ENCODE measurements around the gene NEGR1. TPM values are rescaled to one million over a fixed set of nuclear protein-coding genes. Genes with fewer than 3 reads are reported as not detected.

NEGR1 gene
- total RNA-seq, 1 experiment from 2014 or later: 2.9 TPM

- TF ChIP-seq IRF2 (CRISPR knock-in tag; IDR thresholded peaks at IDR 0.05; ENCODE audit: borderline replicate concordance, low read depth) (no peak), TP53 (CRISPR knock-in tag; IDR thresholded peaks at IDR 0.05) (no peak), SOX15 (CRISPR knock-in tag; IDR thresholded peaks at IDR 0.05) (no peak)
Observed at GRCh38 chr1:71435951-71436350, 846.4 kb downstream of the NEGR1 start (continued).

DNA sequence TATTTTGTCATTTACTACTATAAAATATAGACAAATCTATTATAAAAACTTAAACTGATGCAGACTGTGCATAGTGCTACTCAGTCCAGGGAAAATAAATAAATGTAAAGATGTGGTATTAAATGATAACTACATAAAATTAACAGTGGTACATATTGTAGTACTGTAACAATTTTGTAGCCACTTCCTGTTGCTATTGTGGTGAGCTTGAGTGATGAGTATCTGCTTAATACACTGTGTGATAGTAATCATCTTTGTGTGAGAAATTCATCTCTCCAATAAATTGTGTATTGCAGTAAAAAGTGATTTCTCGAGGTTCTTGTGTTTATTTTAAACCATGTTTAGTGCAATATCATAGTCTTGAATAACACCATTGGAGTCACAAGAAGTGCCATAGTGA is 848.1 kb downstream of the NEGR1 start:
- no peak overlapping the region for H3K4me3 Mint-ChIP-seq
- TF ChIP-seq MXD4 (CRISPR knock-in tag; IDR thresholded peaks at IDR 0.05; ENCODE audit: borderline replicate concordance) (no peak), RELA (CRISPR knock-in tag; IDR thresholded peaks at IDR 0.05; ENCODE audit: borderline replicate concordance) (no peak), NFYB (CRISPR knock-in tag; conservative IDR thresholded peaks at IDR 0.05; ENCODE audit: low read depth) (no peak), EMX1 (CRISPR knock-in tag; IDR thresholded peaks at IDR 0.05) (no peak), E2F5 (CRISPR knock-in tag; IDR thresholded peaks at IDR 0.05) (no peak)
- TF ChIP-seq, protein P1, sequence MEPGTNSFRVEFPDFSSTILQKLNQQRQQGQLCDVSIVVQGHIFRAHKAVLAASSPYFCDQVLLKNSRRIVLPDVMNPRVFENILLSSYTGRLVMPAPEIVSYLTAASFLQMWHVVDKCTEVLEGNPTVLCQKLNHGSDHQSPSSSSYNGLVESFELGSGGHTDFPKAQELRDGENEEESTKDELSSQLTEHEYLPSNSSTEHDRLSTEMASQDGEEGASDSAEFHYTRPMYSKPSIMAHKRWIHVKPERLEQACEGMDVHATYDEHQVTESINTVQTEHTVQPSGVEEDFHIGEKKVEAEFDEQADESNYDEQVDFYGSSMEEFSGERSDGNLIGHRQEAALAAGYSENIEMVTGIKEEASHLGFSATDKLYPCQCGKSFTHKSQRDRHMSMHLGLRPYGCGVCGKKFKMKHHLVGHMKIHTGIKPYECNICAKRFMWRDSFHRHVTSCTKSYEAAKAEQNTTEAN (CRISPR knock-in tag; IDR thresholded peaks at IDR 0.05): no peak
- peaks cover 23% of the 10 kb centered on the region for H3K4me1 Mint-ChIP-seq

DNA sequence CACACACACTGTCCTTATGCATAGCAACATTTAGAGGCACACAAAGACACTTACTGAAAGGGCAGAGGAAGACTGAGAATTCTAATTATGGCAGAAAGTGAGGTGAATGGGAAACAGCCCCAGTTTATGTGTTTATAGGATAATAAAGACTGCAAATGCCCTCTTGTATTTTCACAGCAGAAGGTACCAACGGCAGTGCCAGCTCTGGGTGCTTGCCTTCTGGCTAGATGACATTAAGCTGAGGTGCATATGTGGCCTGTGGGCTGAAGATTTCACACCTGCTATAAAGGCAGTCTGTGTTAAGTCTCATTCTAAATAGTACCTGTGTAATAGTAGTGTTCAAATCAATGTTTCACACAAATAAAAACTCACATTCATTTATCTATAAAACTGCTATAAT is 854.3 kb downstream of the NEGR1 start:
- Mint-ChIP-seq H3K4me1 (peaks cover 17% of the 10 kb centered on the region), H3K9me3 (no peaks in the 10 kb centered on the region), H3K27ac (no peak overlapping the region), H3K36me3 (no peaks in the 10 kb centered on the region), H3K4me3 (no peak overlapping the region), H3K27me3 (ENCODE audit: low read depth) (no peaks in the 10 kb centered on the region)
- ATAC-seq: no peak
- ChIA-PET CTCF (no interaction called here), POLR2A (no interaction called here)
- no peak for DNase-seq (ENCODE audit: low spot score)
- TF ChIP-seq SP1 (CRISPR knock-in tag; conservative IDR thresholded peaks at IDR 0.05) (no peak), AR (CRISPR knock-in tag; IDR thresholded peaks at IDR 0.05) (no peak), ATF1 (CRISPR knock-in tag; IDR thresholded peaks at IDR 0.05) (no peak), RORB (CRISPR knock-in tag; IDR thresholded peaks at IDR 0.05) (no peak), ESRRA (CRISPR knock-in tag; IDR thresholded peaks at IDR 0.05; ENCODE audit: borderline replicate concordance) (no peak), HMGA2 (CRISPR knock-in tag; IDR thresholded peaks at IDR 0.05) (no peak), USF2 (CRISPR knock-in tag; IDR thresholded peaks at IDR 0.05) (no peak), ZNF281 (CRISPR knock-in tag; IDR thresholded peaks at IDR 0.05) (no peak), ZNF232 (CRISPR knock-in tag; IDR thresholded peaks at IDR 0.05) (no peak), ZNF671 (CRISPR knock-in tag; IDR thresholded peaks at IDR 0.05) (no peak)
- TF ChIP-seq, protein P2, sequence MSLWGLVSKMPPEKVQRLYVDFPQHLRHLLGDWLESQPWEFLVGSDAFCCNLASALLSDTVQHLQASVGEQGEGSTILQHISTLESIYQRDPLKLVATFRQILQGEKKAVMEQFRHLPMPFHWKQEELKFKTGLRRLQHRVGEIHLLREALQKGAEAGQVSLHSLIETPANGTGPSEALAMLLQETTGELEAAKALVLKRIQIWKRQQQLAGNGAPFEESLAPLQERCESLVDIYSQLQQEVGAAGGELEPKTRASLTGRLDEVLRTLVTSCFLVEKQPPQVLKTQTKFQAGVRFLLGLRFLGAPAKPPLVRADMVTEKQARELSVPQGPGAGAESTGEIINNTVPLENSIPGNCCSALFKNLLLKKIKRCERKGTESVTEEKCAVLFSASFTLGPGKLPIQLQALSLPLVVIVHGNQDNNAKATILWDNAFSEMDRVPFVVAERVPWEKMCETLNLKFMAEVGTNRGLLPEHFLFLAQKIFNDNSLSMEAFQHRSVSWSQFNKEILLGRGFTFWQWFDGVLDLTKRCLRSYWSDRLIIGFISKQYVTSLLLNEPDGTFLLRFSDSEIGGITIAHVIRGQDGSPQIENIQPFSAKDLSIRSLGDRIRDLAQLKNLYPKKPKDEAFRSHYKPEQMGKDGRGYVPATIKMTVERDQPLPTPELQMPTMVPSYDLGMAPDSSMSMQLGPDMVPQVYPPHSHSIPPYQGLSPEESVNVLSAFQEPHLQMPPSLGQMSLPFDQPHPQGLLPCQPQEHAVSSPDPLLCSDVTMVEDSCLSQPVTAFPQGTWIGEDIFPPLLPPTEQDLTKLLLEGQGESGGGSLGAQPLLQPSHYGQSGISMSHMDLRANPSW (CRISPR knock-in tag; conservative IDR thresholded peaks at IDR 0.05; ENCODE audit: low read depth): no peak
- TF ChIP-seq, protein P3, sequence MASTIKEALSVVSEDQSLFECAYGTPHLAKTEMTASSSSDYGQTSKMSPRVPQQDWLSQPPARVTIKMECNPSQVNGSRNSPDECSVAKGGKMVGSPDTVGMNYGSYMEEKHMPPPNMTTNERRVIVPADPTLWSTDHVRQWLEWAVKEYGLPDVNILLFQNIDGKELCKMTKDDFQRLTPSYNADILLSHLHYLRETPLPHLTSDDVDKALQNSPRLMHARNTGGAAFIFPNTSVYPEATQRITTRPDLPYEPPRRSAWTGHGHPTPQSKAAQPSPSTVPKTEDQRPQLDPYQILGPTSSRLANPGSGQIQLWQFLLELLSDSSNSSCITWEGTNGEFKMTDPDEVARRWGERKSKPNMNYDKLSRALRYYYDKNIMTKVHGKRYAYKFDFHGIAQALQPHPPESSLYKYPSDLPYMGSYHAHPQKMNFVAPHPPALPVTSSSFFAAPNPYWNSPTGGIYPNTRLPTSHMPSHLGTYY (CRISPR knock-in tag; IDR thresholded peaks at IDR 0.05): no peak

More for the DNA sequence above, 848.1 kb downstream of the NEGR1 start:
- CTCF ChIA-PET: no interaction called here
- no peak for ATAC-seq
- H3K27me3 Mint-ChIP-seq (ENCODE audit: low read depth): no peaks in the 10 kb centered on the region
- DNase-seq (ENCODE audit: low spot score): no peak
- peaks cover 4% of the 10 kb centered on the region for H3K9me3 Mint-ChIP-seq
- POLR2A ChIA-PET: no interaction called here
- no peaks in the 10 kb centered on the region for H3K36me3 Mint-ChIP-seq
- H3K27ac Mint-ChIP-seq: no peak overlapping the region
